K562 (cell line): ENCODE measurements around the gene ACAP2. TPM values are rescaled to one million over a fixed set of nuclear protein-coding genes. Genes with fewer than 3 reads are reported as not detected.

ENCODE experiments used
- ATAC-seq: fragments of 200-7000 bp; cut with Tn5 transposase; 3 replicates; pipeline ENCODE4 v1.9.1; 2020; ENCODE audit warnings: moderate library complexity
- BruUV-seq: library from RNA; stranded (reverse); fragments of 400-500 nt; replicated peaks from 2 replicates; lab custom pipeline; 2021; lab: Mats Ljungman, UMichigan
- CTCF ChIA-PET: fragments of 300-600 bp; formaldehyde crosslinking; extraction: SDS; loops from one replicate; lab custom pipeline; 2021; ENCODE audit warnings: low intra/inter-chr PET ratio; lab: Yijun Ruan, JAX
- POLR2A ChIA-PET: fragments of 300-600, 350-650 bp; sonication (Branson Sonifier 250); formaldehyde crosslinking; extraction: SDS; loops from one replicate; lab custom pipeline; 2021; ENCODE audit warnings: antibody characterized with exemption, inconsistent platforms; lab: Yijun Ruan, JAX
- DNase-seq, 4 experiments: peaks; one replicate each; pipeline versions ENCODE4 v3.0.0 to v3.0.0-alpha.2; 2011 to 2018; ENCODE audit warnings: low spot score in 3 of 4, mixed read lengths in 3 of 4; ENCODE audit errors: extremely low read depth in 1 of 4
- FAIRE-seq: peaks from 2 replicates; lab custom pipeline; 2011; peaks lifted over from hg19 to GRCh38; lab: Jason Lieb, UNC
- H2AFZ ChIP-seq: 2 replicates; pipeline ENCODE4 v1.6.0; 2011; ENCODE audit warnings: low read depth, low read length, control low read depth, inconsistent platforms
- H3K27ac ChIP-seq: fragments of 200-600 bp; 3 replicates; pipeline ENCODE4 v1.8.0; 2011; ENCODE audit warnings: low read depth, mild to moderate bottlenecking, control low read depth, inconsistent platforms, low read length, moderate library complexity, mixed read lengths; ENCODE audit errors: extremely low read depth
- H3K27me3 ChIP-seq, 2 experiments: fragments of 300-600 bp in 1 of 2; 2 replicates in 1 of 2; 3 replicates in 1 of 2; pipeline versions ENCODE4 v1.6.0 to v1.8.0; 2011; ENCODE audit warnings: inconsistent platforms in 2 of 2, low read length in 2 of 2, mild to moderate bottlenecking in 1 of 2, mixed read lengths in 1 of 2, moderate library complexity in 1 of 2; ENCODE audit not compliant: control insufficient read depth in 2 of 2, insufficient read depth in 2 of 2
- H3K36me3 ChIP-seq: fragments of 300-600 bp; 3 replicates; pipeline ENCODE4 v1.8.0; 2011; ENCODE audit warnings: mild to moderate bottlenecking, low read length, inconsistent platforms; ENCODE audit not compliant: control insufficient read depth, insufficient read depth
- H3K4me1 ChIP-seq, 2 experiments: fragments of 200-600 bp in 1 of 2; replicated peaks in 1 of 2; 2 replicates in 1 of 2; 3 replicates in 1 of 2; pipeline versions ENCODE4 v1.5.1 to v1.8.0; 2011; ENCODE audit warnings: inconsistent platforms in 2 of 2, low read length in 2 of 2, mild to moderate bottlenecking in 1 of 2, mixed read lengths in 1 of 2, moderate library complexity in 1 of 2; ENCODE audit not compliant: control insufficient read depth in 2 of 2, insufficient read depth in 2 of 2
- H3K4me2 ChIP-seq: 2 replicates; pipeline ENCODE4 v1.6.1; 2011; ENCODE audit warnings: low read length, control low read depth, inconsistent platforms, mixed read lengths; ENCODE audit not compliant: insufficient read depth
- H3K4me3 ChIP-seq: fragments of 200-600 bp; sonication (generic), shearing (Covaris generic); 2 replicates; pipeline ENCODE4 v1.5.1; 2016; ENCODE audit warnings: control low read depth, inconsistent platforms
- H3K79me2 ChIP-seq: fragments of 200-600 bp; 3 replicates; pipeline ENCODE4 v1.8.0; 2011; ENCODE audit warnings: low read length, inconsistent platforms; ENCODE audit not compliant: control insufficient read depth, insufficient read depth
- H3K9ac ChIP-seq, 2 experiments: 2 replicates each; pipeline versions ENCODE4 v1.6.0 to v1.6.1; 2011; ENCODE audit warnings: low read depth in 2 of 2, low read length in 2 of 2, control low read depth in 1 of 2, inconsistent platforms in 1 of 2, mild to moderate bottlenecking in 1 of 2, mixed read lengths in 1 of 2; ENCODE audit not compliant: insufficient read depth in 1 of 2
- H3K9me1 ChIP-seq: one replicate; pipeline ENCODE4 v1.6.0; 2011; ENCODE audit warnings: inconsistent platforms, mild to moderate bottlenecking, low read length, moderate library complexity; ENCODE audit not compliant: control insufficient read depth, insufficient read depth
- H3K9me3 ChIP-seq: replicated peaks from 2 replicates; pipeline ENCODE4 v1.5.1; 2011; ENCODE audit warnings: low read depth, low read length, inconsistent platforms; ENCODE audit not compliant: control insufficient read depth, insufficient read depth
- H4K20me1 ChIP-seq: replicated peaks from 2 replicates; pipeline ENCODE4 v1.6.1; 2011; ENCODE audit warnings: low read length, inconsistent platforms, mixed read lengths; ENCODE audit not compliant: control insufficient read depth, insufficient read depth
- ARNT ChIP-seq, 2 experiments: fragments of 450-650 bp; IDR thresholded peaks; 2 replicates each; pipeline ENCODE4 v1.6.1; 2016; ENCODE audit warnings: mild to moderate bottlenecking in 1 of 2
- COPS2 ChIP-seq: fragments of 450-650 bp; conservative IDR thresholded peaks from 2 replicates; pipeline ENCODE4 v1.6.1; 2016; ENCODE audit warnings: mild to moderate bottlenecking, moderate library complexity
- JUN ChIP-seq, 2 experiments: sonication (generic) in 1 of 2; formaldehyde crosslinking in 1 of 2; IDR thresholded peaks; 2 replicates each; pipeline versions ENCODE4 v1.6.1 to v1.8.0; 2012 to 2022; ENCODE audit warnings: borderline replicate concordance in 2 of 2, mild to moderate bottlenecking in 2 of 2, improper control_type of control experiment in 1 of 2, low read depth in 1 of 2, low read length in 1 of 2, missing genetic modification reagents in 1 of 2
- MAFK ChIP-seq: IDR thresholded peaks from 2 replicates; pipeline ENCODE4 v1.6.1; 2011; ENCODE audit warnings: low read length, improper control_type of control experiment
- PKNOX1 ChIP-seq: fragments of 450-650 bp; IDR thresholded peaks from 2 replicates; pipeline ENCODE4 v1.6.1; 2016
- RFX1 ChIP-seq: fragments of 450-650 bp; IDR thresholded peaks from 2 replicates; pipeline ENCODE4 v1.6.1; 2016; ENCODE audit warnings: mild to moderate bottlenecking, moderate library complexity
- RHOXF2B ChIP-seq: fragments of 250-450 bp; sonication (Bioruptor Pico); conservative IDR thresholded peaks from 2 replicates; pipeline ENCODE4 v1.5.1; 2021
- SMAD1 ChIP-seq: fragments of 150-350 bp; IDR thresholded peaks from 2 replicates; pipeline ENCODE4 v1.6.1; 2014; ENCODE audit warnings: low read length, low read depth; ENCODE audit not compliant: partially characterized antibody
- SMAD4 ChIP-seq: fragments of 250-450 bp; sonication (Bioruptor Pico); conservative IDR thresholded peaks from 2 replicates; pipeline ENCODE4 v1.8.0; 2021; ENCODE audit warnings: inconsistent platforms, mild to moderate bottlenecking, moderate library complexity
- THRB ChIP-seq: fragments of 450-650 bp; formaldehyde crosslinking; conservative IDR thresholded peaks from 2 replicates; pipeline ENCODE4 v1.4.0; 2022; ENCODE audit warnings: mild to moderate bottlenecking, missing genetic modification characterization
- ZNF184 ChIP-seq: sonication (generic); formaldehyde crosslinking; IDR thresholded peaks from 2 replicates; pipeline ENCODE4 v1.5.0; 2020; ENCODE audit warnings: missing genetic modification reagents
- ZNF395 ChIP-seq: fragments of 200-800 bp; sonication (Bioruptor generic); IDR thresholded peaks from 2 replicates; pipeline ENCODE4 v1.6.1; 2017; ENCODE audit warnings: missing genetic modification characterization, missing compliant biosample characterization
- ZNF696 ChIP-seq: fragments of 250-450 bp; sonication (Bioruptor Pico); conservative IDR thresholded peaks from 2 replicates; pipeline ENCODE4 v1.4.0; 2020; ENCODE audit warnings: mild to moderate bottlenecking, moderate library complexity
- ZSCAN29 ChIP-seq: fragments of 450-650 bp; IDR thresholded peaks from 2 replicates; pipeline ENCODE4 v1.6.1; 2017
- in situ Hi-C: fragments of 300-500 bp; cut with MboI; formaldehyde crosslinking; loops from 4 replicates; pipeline ENCODE4 v1.15.0; 2018; ENCODE audit warnings: inconsistent platforms, mixed read lengths
- intact Hi-C: fragments of 100-400 bp; cut with micrococcal nuclease; formaldehyde crosslinking; loops from 2 replicates; pipeline ENCODE4 v1.14.2; 2022
- polyA plus RNA-seq, 8 experiments: library from polyadenylated mRNA; depleted of rRNA in 4 of 8; stranded (reverse) in 5 of 8; unstranded in 3 of 8; fragments of >200 nt; fragmentation: Nextera tagmentation in 2 of 8; fragmentation: Illumina TruSeq in 1 of 8; extraction: Ambion mirVana in 2 of 8; extraction: Trizol in 1 of 8; gene quantifications; 2 replicates each; pipeline versions ENCODE4 v1.2.1 to v1.2.3, GENCODE V29; 2011 to 2014; ENCODE audit warnings: inconsistent platforms in 1 of 8, missing spikeins in 1 of 8
- total RNA-seq, 7 experiments: library from RNA; depleted of rRNA in 6 of 7; stranded (reverse); fragments of >200 nt in 6 of 7; fragmentation: Illumina TruSeq in 2 of 7; extraction: Trizol in 2 of 7; gene quantifications; 2 replicates each; pipeline versions ENCODE4 v1.2.1 to v1.2.3, GENCODE V29; 2011 to 2021; ENCODE audit warnings: low replicate concordance in 1 of 7

The ACAP2 gene
- total and polyA plus RNA-seq, 9 of the 15 experiments (the other 6 are each of a cell fraction or from before 2014, with no cell fraction given) = 10.6 to 52.7 (median 34.4) TPM

DNA sequence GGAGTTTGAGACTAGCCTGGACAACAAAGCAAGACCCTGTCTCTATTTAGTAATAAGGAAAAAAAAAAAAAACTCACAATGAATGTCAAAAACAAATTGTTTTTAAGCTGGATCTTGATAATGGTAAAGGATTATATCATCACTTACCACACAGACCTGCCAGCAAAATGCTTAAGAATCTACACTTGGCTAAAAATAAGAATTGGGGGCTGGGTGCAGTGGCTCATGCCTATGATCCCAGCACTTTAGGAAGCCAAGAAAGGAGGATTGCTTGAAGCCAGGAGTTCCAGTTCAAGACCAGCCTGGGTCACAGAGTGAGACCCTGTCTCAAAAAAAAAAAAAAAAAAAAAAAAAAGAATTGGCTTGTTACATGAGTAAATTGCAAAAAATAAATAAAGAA, 31.0 kb downstream of the ACAP2 start:
- Histone ChIP-seq H3K4me2 (no peak overlapping the region), H3K79me2 (peaks cover 82% of the 10 kb centered on the region), H3K27me3 (no peaks in the 10 kb centered on the region), H4K20me1 (peaks cover 5% of the 10 kb centered on the region; the same call in 1 of the 2 replicates), H3K9me3 (no peaks in the 10 kb centered on the region), H3K27ac (no peak overlapping the region), H2AFZ (no peak overlapping the region), H3K4me1 (no peaks in the 10 kb centered on the region), H3K4me3 (no peak overlapping the region), H3K9me1 (no peaks in the 10 kb centered on the region), H3K36me3 (no peaks in the 10 kb centered on the region), H3K9ac (no peak overlapping the region)
- ATAC-seq = no peak
- CTCF ChIA-PET = no interaction called here
- intact Hi-C loops = no loop called here
- POLR2A ChIA-PET = interaction anchor here (1.1 to 1.3 kb wide), 2 partner anchors 10 to 44 kb away, joined by 3 read pairs; no protein-coding TSS in a partner anchor
- no TSS peak for BruUV-seq
- in situ Hi-C loops = no loop called here
- DNase-seq = no peak
- TF ChIP-seq THRB = no peak
- no peak for TF ChIP-seq ZNF696 (CRISPR knock-in tag)
- TF ChIP-seq MAFK = no peak
- TF ChIP-seq RFX1 = no peak
- no peak for TF ChIP-seq SMAD4
- TF ChIP-seq RHOXF2B (CRISPR knock-in tag) = no peak
- no peak for TF ChIP-seq JUN (IDR thresholded peaks at IDR 0.05; ENCODE audit: borderline replicate concordance, low read depth, low read length)
- TF ChIP-seq JUN (CRISPR knock-in tag; IDR thresholded peaks at IDR 0.05; ENCODE audit: borderline replicate concordance) = no peak
- no peak for TF ChIP-seq ZSCAN29
- no peak for TF ChIP-seq SMAD1
- no peak for TF ChIP-seq PKNOX1
- no peak for TF ChIP-seq COPS2
- TF ChIP-seq ARNT (IDR thresholded peaks at IDR 0.05) = no peak
- TF ChIP-seq ZNF395 (CRISPR knock-in tag) = no peak
- TF ChIP-seq ZNF184 (CRISPR knock-in tag) = no peak
- FAIRE-seq = no peak
